Heart right ventricle (tissue), 12 donors: ENCODE data around the gene NSL1. TPM values are rescaled to one million over a fixed set of nuclear protein-coding genes. Genes with fewer than 3 reads are reported as not detected.

Experiments
- polyA plus RNA-seq, 2 donors: library from polyadenylated mRNA; stranded (reverse); fragments of 200-250 nt; gene quantifications; one replicate each; pipeline ENCODE4 v1.2.3, GENCODE V29; 2013
- total RNA-seq, 10 donors: library from RNA; stranded (reverse); fragmentation: NEBNext Ultra II Directional in 3 of 10; extraction: Animal tissue kit (Norgen Biotek cat#: 25700) in 3 of 10; gene quantifications; one replicate each; pipeline versions ENCODE4 v1.2.1 to v1.2.4, GENCODE V29; 2021 to 2023
- donor health status: ischemic (EF 13 %, LVEDD 7.1; RV severe dilation, severe dysfunction).
- donor health status: healthy with polysubstance abuse.
- donor health status: DM: no; HTN: yes; CAD: no.
- donor health status: DM: no; HTN: no; CAD: no.
- donor health status: ischemic (EF 25% LVEDD 6.9; RV normal size, moderate dysfunction).
- donor health status: ischemic (EF 25% LVEDD 5.7; RV mildly dilated, moderate dysfunction).
- donor health status: healthy.
- donor health status: nonischemic (EF 11% LVEDD 7.7; RV severe dilation, severe dysfunction).
- donor health status: DM: yes; HTN: yes; CAD: no.
- donor health status: PGD.
- donor health status: ischemic (EF 29% LVEDD 5.4; RV normal size, mild dysfunction).
- donor health status: nonischemic (EF 23%, LVEDD 6.1; RV moderate dilation, normal function).

NSL1 gene
- total and polyA plus RNA-seq, 12 donors = 9.4 to 30.1 (median 23.7) TPM

Other genes with a start within 250 kb of the NSL1 start
- gene ATF3, start 183.0 kb downstream of the NSL1 start, total RNA-seq = 100 to 1,000 TPM in 1 of 10 donors, 10 to 100 TPM in 8, 1 to 10 TPM in 1; 8.4 to 684 (median 25.9) TPM
- gene ATF3, start 183.0 kb downstream of the NSL1 start, polyA plus RNA-seq = 10 to 100 TPM; 16.9 to 40.0 TPM
- 1 to 10 TPM in 6 of 10 donors, under 1 TPM in 4; 0.28 to 7.0 (median 1.0) TPM for gene BATF3, start 91.9 kb downstream of the NSL1 start, total RNA-seq
- 1 to 10 TPM; 1.6 to 2.2 TPM for gene BATF3, start 91.9 kb downstream of the NSL1 start, polyA plus RNA-seq
- gene TATDN3, start 117 bp upstream of the NSL1 start, total RNA-seq = 10 to 100 TPM; 20.7 to 38.8 (median 26.5) TPM
- gene TATDN3, start 117 bp upstream of the NSL1 start, polyA plus RNA-seq = 10 to 100 TPM; 12.9 to 23.4 TPM
- under 1 TPM in 1 of 10 donors, not detected in 9; 0.56 TPM for gene SPATA45, start 55.9 kb upstream of the NSL1 start, total RNA-seq
- not detected for gene SPATA45, start 55.9 kb upstream of the NSL1 start, polyA plus RNA-seq
- gene FLVCR1, start 66.5 kb upstream of the NSL1 start, total RNA-seq = 1 to 10 TPM; 1.2 to 4.9 (median 2.2) TPM
- gene FLVCR1, start 66.5 kb upstream of the NSL1 start, polyA plus RNA-seq = 1 to 10 TPM; 1.3 to 2.8 TPM
- 1 to 10 TPM in 2 of 10 donors, under 1 TPM in 8; 0.41 to 1.2 (median 0.81) TPM for gene VASH2, start 158.8 kb upstream of the NSL1 start, total RNA-seq
- under 1 TPM; 0.37 to 0.42 TPM for gene VASH2, start 158.8 kb upstream of the NSL1 start, polyA plus RNA-seq
- gene ANGEL2, start 224.1 kb upstream of the NSL1 start, total RNA-seq = 10 to 100 TPM; 13.8 to 22.0 (median 18.6) TPM
- 10 to 100 TPM in 1 of 2 donors, 1 to 10 TPM in 1; 6.1 to 20.0 TPM for gene ANGEL2, start 224.1 kb upstream of the NSL1 start, polyA plus RNA-seq